Natural killer cell (primary cell): ENCODE results near the gene OPRM1. TPM values are rescaled to one million over a fixed set of nuclear protein-coding genes. Genes with fewer than 3 reads are reported as not detected.

ENCODE experiments used
- ATAC-seq, 3 donors: fragments of 150-1000 bp in 2 of 3; fragments of 200-7000 bp in 1 of 3; cut with Tn5 transposase; 1 replicate in 1 of 3; 2 replicates in 2 of 3; pipeline ENCODE4 v1.10.0; 2021; ENCODE audit warnings: mild to moderate bottlenecking in 2 of 3, moderate library complexity in 2 of 3
- DNase-seq, 2 donors: peaks; one replicate each; pipeline versions ENCODE4 v3.0.0 to v3.0.0-alpha.2; 2013 to 2021; ENCODE audit warnings: mixed read lengths in 1 of 2
- H3K27ac ChIP-seq: one replicate; pipeline ENCODE4 v1.5.1; 2013; ENCODE audit warnings: mild to moderate bottlenecking, low read length
- H3K27me3 ChIP-seq: one replicate; pipeline ENCODE4 v1.6.1; 2013; ENCODE audit warnings: low read length; ENCODE audit not compliant: control insufficient read depth, insufficient read depth
- H3K36me3 ChIP-seq: one replicate; pipeline ENCODE4 v1.6.1; 2013; ENCODE audit warnings: low read length; ENCODE audit not compliant: control insufficient read depth, insufficient read depth
- H3K4me1 ChIP-seq: one replicate; pipeline ENCODE4 v1.6.1; 2013; ENCODE audit warnings: low read length; ENCODE audit not compliant: control insufficient read depth, insufficient read depth
- H3K4me3 ChIP-seq: one replicate; pipeline ENCODE4 v1.5.1; 2013; ENCODE audit warnings: low read length
- H3K9me3 ChIP-seq: one replicate; pipeline ENCODE4 v1.6.1; 2013; ENCODE audit warnings: low read length; ENCODE audit not compliant: control insufficient read depth, insufficient read depth
- H3K27ac Mint-ChIP-seq, 2 donors: one replicate each; pipeline ENCODE4 v1.8.0; 2022; ENCODE audit warnings: mild to moderate bottlenecking in 2 of 2, mixed read lengths in 2 of 2, moderate library complexity in 1 of 2
- H3K27me3 Mint-ChIP-seq, 2 donors: one replicate each; pipeline ENCODE4 v1.8.0; 2022; ENCODE audit warnings: low read depth in 2 of 2, mixed read lengths in 2 of 2
- H3K36me3 Mint-ChIP-seq: one replicate; pipeline ENCODE4 v1.8.0; 2022; ENCODE audit warnings: mixed read lengths
- H3K4me1 Mint-ChIP-seq, 2 donors: one replicate each; pipeline ENCODE4 v1.8.0; 2022; ENCODE audit warnings: mixed read lengths in 2 of 2
- H3K4me3 Mint-ChIP-seq: one replicate; pipeline ENCODE4 v1.8.0; 2022; ENCODE audit warnings: mild to moderate bottlenecking, moderate library complexity, mixed read lengths
- H3K9me3 Mint-ChIP-seq, 2 donors: one replicate each; pipeline ENCODE4 v1.8.0; 2022; ENCODE audit warnings: mixed read lengths in 2 of 2
- WGBS: methylation state at CpG from one replicate; pipeline ENCODE4 v1.1.7; 2013; ENCODE audit warnings: missing lambda C conversion rate; ENCODE audit not compliant: insufficient coverage; 5-methylcytosine and 5-hydroxymethylcytosine counted together
- intact Hi-C: fragments of 100-400 bp; cut with micrococcal nuclease; formaldehyde crosslinking; loops from one replicate; pipeline ENCODE4 v1.14.2; 2022
- total RNA-seq, 4 donors: library from RNA; stranded (reverse); fragments of 120-200 nt in 1 of 4; gene quantifications; one replicate each; pipeline versions ENCODE4 v1.2.3 to v1.2.4, GENCODE V29; 2013 to 2022
- TF ChIP-seq, protein P1 (sequence below): fragments of 200-600 bp; IDR thresholded peaks from one replicate; pipeline ENCODE4 v1.8.0; 2022; ENCODE audit warnings: antibody characterized with exemption

The OPRM1 gene
- total RNA-seq, 3 donors from 2014 or later (not counting 1 experiment from before 2014, with no cell fraction given), result not detected

DNA sequence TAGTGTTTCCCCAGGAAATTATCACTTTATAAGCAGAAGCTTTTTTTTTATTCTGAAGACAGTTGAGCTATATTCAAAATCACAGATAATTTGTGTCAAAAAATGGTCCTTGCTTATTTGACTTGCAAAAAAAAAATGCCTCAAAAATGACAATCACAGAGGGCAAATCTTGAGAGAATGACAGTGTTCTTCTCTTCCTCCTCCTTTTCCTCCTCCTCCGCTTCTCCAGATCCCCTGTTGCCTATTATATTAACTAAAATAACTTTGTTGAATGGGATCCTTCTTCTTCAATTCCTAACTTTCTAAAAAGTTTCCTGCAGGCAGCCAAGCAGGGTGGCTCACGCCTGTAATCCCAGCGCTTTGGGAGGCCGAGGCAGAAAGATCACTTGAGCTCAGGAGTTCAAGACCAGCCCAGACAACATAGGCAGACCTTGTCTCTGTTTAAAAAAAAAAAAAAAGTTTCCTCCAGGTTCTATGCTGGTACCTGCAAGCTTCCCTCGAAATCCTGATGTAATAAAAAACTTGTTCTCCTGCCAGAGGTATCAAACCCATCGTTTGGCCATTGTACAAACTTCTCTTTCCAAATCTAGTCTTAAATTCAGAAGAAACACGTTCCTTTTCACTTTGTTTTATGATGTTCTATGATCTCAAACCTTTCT lies 189.0 kb downstream of the OPRM1 start:
- no peaks in the 10 kb centered on the region for H3K9me3 ChIP-seq
- Mint-ChIP-seq H3K27ac (peak overlapping the region; percentile 76 to 92), H3K4me1 (peaks cover 69 to 71% of the 10 kb centered on the region in 2 donors), H3K4me3 (no peak overlapping the region), H3K36me3 (peaks cover 2% of the 10 kb centered on the region), H3K9me3 (no peaks in the 10 kb centered on the region), H3K27me3 (no peaks in the 10 kb centered on the region)
- ATAC-seq, result no peak
- DNase-seq, result no peak
- WGBS, result 88% methylated on average over 6 of the region's 7 CpGs
- no peak overlapping the region for H3K4me3 ChIP-seq
- H3K4me1 ChIP-seq, result peaks cover 21% of the 10 kb centered on the region
- no peaks in the 10 kb centered on the region for H3K27me3 ChIP-seq
- TF ChIP-seq, protein P1, sequence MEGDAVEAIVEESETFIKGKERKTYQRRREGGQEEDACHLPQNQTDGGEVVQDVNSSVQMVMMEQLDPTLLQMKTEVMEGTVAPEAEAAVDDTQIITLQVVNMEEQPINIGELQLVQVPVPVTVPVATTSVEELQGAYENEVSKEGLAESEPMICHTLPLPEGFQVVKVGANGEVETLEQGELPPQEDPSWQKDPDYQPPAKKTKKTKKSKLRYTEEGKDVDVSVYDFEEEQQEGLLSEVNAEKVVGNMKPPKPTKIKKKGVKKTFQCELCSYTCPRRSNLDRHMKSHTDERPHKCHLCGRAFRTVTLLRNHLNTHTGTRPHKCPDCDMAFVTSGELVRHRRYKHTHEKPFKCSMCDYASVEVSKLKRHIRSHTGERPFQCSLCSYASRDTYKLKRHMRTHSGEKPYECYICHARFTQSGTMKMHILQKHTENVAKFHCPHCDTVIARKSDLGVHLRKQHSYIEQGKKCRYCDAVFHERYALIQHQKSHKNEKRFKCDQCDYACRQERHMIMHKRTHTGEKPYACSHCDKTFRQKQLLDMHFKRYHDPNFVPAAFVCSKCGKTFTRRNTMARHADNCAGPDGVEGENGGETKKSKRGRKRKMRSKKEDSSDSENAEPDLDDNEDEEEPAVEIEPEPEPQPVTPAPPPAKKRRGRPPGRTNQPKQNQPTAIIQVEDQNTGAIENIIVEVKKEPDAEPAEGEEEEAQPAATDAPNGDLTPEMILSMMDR, result no peak
- no peak overlapping the region for H3K27ac ChIP-seq
- peaks cover 2% of the 10 kb centered on the region for H3K36me3 ChIP-seq
- intact Hi-C loops, result no loop called here

DNA sequence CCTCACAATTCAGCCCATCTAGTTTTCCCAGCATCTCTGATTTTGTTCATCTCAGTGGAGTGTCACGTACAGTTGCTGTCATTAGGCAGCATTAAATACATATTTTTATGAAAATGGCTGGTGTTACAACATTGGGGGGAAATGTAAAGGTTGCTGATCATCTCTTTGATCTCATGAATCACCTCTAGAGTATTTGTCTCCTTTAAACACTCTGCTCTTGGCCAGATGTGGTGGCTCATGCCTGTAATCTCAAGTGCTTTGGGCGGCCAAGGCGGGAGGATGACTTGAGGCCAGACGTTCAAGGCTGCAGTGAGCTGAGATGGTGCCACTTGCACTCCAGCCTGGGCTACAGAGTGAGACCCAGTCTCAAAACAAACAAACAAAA lies 189.5 kb downstream of the OPRM1 start:
- H3K27ac ChIP-seq, result peak overlapping the region; percentile 11
- DNase-seq, result no peak
- TF ChIP-seq, protein P1, result no peak
- no peaks in the 10 kb centered on the region for H3K27me3 Mint-ChIP-seq
- no peaks in the 10 kb centered on the region for H3K36me3 Mint-ChIP-seq
- H3K9me3 Mint-ChIP-seq, result no peaks in the 10 kb centered on the region
- WGBS, result 89% methylated on average over 3 of the region's 4 CpGs
- H3K4me3 ChIP-seq, result no peak overlapping the region
- peak overlapping the region; percentile 76 to 92 for H3K27ac Mint-ChIP-seq
- ATAC-seq, result no peak
- peaks cover 24% of the 10 kb centered on the region for H3K4me1 ChIP-seq
- no peaks in the 10 kb centered on the region for H3K36me3 ChIP-seq
- peaks cover 66 to 69% of the 10 kb centered on the region in 2 donors for H3K4me1 Mint-ChIP-seq
- no peaks in the 10 kb centered on the region for H3K9me3 ChIP-seq
- H3K27me3 ChIP-seq, result no peaks in the 10 kb centered on the region
- intact Hi-C loops, result no loop called here
- H3K4me3 Mint-ChIP-seq, result no peak overlapping the region

GRCh38 chr6:154229786-154230185 lies 190.7 kb downstream of the OPRM1 start:
- intact Hi-C loops, result loop anchor here (5.0 kb wide), 2 partner anchors 48 to 72 kb away; no protein-coding TSS in a partner anchor
- H3K36me3 Mint-ChIP-seq, result no peaks in the 10 kb centered on the region

More at GRCh38 chr6:154229786-154230185, 190.7 kb downstream of the OPRM1 start:
- Mint-ChIP-seq H3K27ac (peak overlapping the region; percentile 76 to 92), H3K27me3 (no peaks in the 10 kb centered on the region), H3K4me3 (peak overlapping the region; percentile 91), H3K4me1 (peaks cover 72 to 73% of the 10 kb centered on the region in 2 donors), H3K9me3 (no peaks in the 10 kb centered on the region)
- H3K36me3 ChIP-seq, result no peaks in the 10 kb centered on the region
- H3K4me3 ChIP-seq, result peak overlapping the region; percentile 19
- no peaks in the 10 kb centered on the region for H3K9me3 ChIP-seq
- H3K27me3 ChIP-seq, result no peaks in the 10 kb centered on the region
- WGBS, result 44% methylated on average over 5 of the region's 6 CpGs
- H3K4me1 ChIP-seq, result peaks cover 34% of the 10 kb centered on the region
- DNase-seq (peak in 1 of 2 donors; percentile 73), ATAC-seq (peak; percentile 73 to 78 (median 77))
- peak overlapping the region; percentile 61 for H3K27ac ChIP-seq
- TF ChIP-seq, protein P1, result no peak
